Nephron progenitor cell (in vitro differentiated cells): ENCODE measurements around the gene BABAM2.

Source experiments
- DNase-seq: peaks from one replicate; pipeline ENCODE4 v3.0.0; 2021
- H3K27ac Mint-ChIP-seq: 2 replicates; pipeline ENCODE4 v1.8.0; 2021; ENCODE audit warnings: mild to moderate bottlenecking, moderate library complexity, mixed read lengths
- H3K27me3 Mint-ChIP-seq: 2 replicates; pipeline ENCODE4 v1.8.0; 2021; ENCODE audit warnings: mild to moderate bottlenecking, low read depth, mixed read lengths; ENCODE audit not compliant: poor library complexity
- H3K36me3 Mint-ChIP-seq: 2 replicates; pipeline ENCODE4 v1.8.0; 2021; ENCODE audit warnings: low read depth, mixed read lengths
- H3K4me1 Mint-ChIP-seq: 2 replicates; pipeline ENCODE4 v1.8.0; 2021; ENCODE audit warnings: mixed read lengths
- H3K4me3 Mint-ChIP-seq: 2 replicates; pipeline ENCODE4 v1.8.0; 2021; ENCODE audit warnings: mild to moderate bottlenecking, moderate library complexity, mixed read lengths
- H3K9me3 Mint-ChIP-seq: 2 replicates; pipeline ENCODE4 v1.8.0; 2021; ENCODE audit warnings: mild to moderate bottlenecking, moderate library complexity, mixed read lengths
- CTCF ChIP-seq: fragments of 200-600 bp; sonication (generic); IDR thresholded peaks from 2 replicates; pipeline ENCODE4 v1.5.0; 2021; ENCODE audit warnings: antibody characterized with exemption

BABAM2 gene

GRCh38 chr2:28160986-28161425 lies 270.5 kb downstream of the BABAM2 start:
- no peaks in the 10 kb centered on the region for H3K27me3 Mint-ChIP-seq
- peaks cover 15% of the 10 kb centered on the region for H3K36me3 Mint-ChIP-seq
- no peak for DNase-seq
- peaks cover 17% of the 10 kb centered on the region for H3K4me1 Mint-ChIP-seq
- TF ChIP-seq CTCF = no peak
- H3K4me3 Mint-ChIP-seq = no peak overlapping the region
- no peak overlapping the region for H3K27ac Mint-ChIP-seq
- H3K9me3 Mint-ChIP-seq = peaks cover 2% of the 10 kb centered on the region

- Mint-ChIP-seq H3K27ac (no peak overlapping the region), H3K27me3 (no peaks in the 10 kb centered on the region), H3K4me1 (peaks cover 17% of the 10 kb centered on the region)
Observed at GRCh38 chr2:28161466-28161865, 270.9 kb downstream of the BABAM2 start.

GRCh38 chr2:28162564-28162963 lies 272.0 kb downstream of the BABAM2 start:
- Mint-ChIP-seq H3K27me3 (no peaks in the 10 kb centered on the region), H3K27ac (no peak overlapping the region), H3K36me3 (peaks cover 6% of the 10 kb centered on the region), H3K4me1 (peaks cover 17% of the 10 kb centered on the region), H3K9me3 (no peaks in the 10 kb centered on the region), H3K4me3 (no peak overlapping the region)
- no peak for TF ChIP-seq CTCF
- DNase-seq = no peak

More at GRCh38 chr2:28161466-28161865, 270.9 kb downstream of the BABAM2 start:
- Mint-ChIP-seq H3K4me3 (no peak overlapping the region), H3K36me3 (peaks cover 12% of the 10 kb centered on the region), H3K9me3 (no peaks in the 10 kb centered on the region)
- TF ChIP-seq CTCF = no peak
- no peak for DNase-seq

- peaks cover 17% of the 10 kb centered on the region for H3K4me1 Mint-ChIP-seq
- H3K27ac Mint-ChIP-seq = no peak overlapping the region
- no peak overlapping the region for H3K4me3 Mint-ChIP-seq
- H3K27me3 Mint-ChIP-seq = no peaks in the 10 kb centered on the region
- no peaks in the 10 kb centered on the region for H3K9me3 Mint-ChIP-seq
- peaks cover 6% of the 10 kb centered on the region for H3K36me3 Mint-ChIP-seq
- TF ChIP-seq CTCF = no peak
- DNase-seq = no peak
Observed at GRCh38 chr2:28163028-28163427, 272.5 kb downstream of the BABAM2 start.

- H3K36me3 Mint-ChIP-seq = peaks cover 6% of the 10 kb centered on the region
- no peaks in the 10 kb centered on the region for H3K9me3 Mint-ChIP-seq
- H3K4me3 Mint-ChIP-seq = no peak overlapping the region
- TF ChIP-seq CTCF = no peak
- peaks cover 17% of the 10 kb centered on the region for H3K4me1 Mint-ChIP-seq
- no peaks in the 10 kb centered on the region for H3K27me3 Mint-ChIP-seq
- peak overlapping the region; percentile 77 for H3K27ac Mint-ChIP-seq
- no peak for DNase-seq
Observed at GRCh38 chr2:28163627-28164279, 273.2 kb downstream of the BABAM2 start.

- Mint-ChIP-seq H3K27me3 (no peaks in the 10 kb centered on the region), H3K9me3 (no peaks in the 10 kb centered on the region), H3K27ac (peak overlapping the region; percentile 77), H3K36me3 (peaks cover under 1% of the 10 kb centered on the region), H3K4me3 (no peak overlapping the region), H3K4me1 (peaks cover 17% of the 10 kb centered on the region)
- no peak for TF ChIP-seq CTCF
- no peak for DNase-seq
Observed at GRCh38 chr2:28164280-28164801, 273.8 kb downstream of the BABAM2 start.
